CD8-positive, alpha-beta memory T cell (primary cell): ENCODE results near the gene ARHGAP4. TPM values are rescaled to one million over a fixed set of nuclear protein-coding genes. Genes with fewer than 3 reads are reported as not detected.

Experiments used
- CTCF ChIA-PET: fragments of 350-600 bp; sonication (Branson Sonifier 250); formaldehyde crosslinking; loops from one replicate; lab custom pipeline; 2021; ENCODE audit warnings: antibody characterized with exemption; lab: Charles Lee
- POLR2A ChIA-PET: fragments of 350-600 bp; sonication (Branson Sonifier 250); formaldehyde crosslinking; loops from one replicate; lab custom pipeline; 2021; ENCODE audit warnings: antibody characterized with exemption; lab: Charles Lee
- DNase-seq, 5 donors: peaks; one replicate each; pipeline versions ENCODE4 v3.0.0 to v3.0.0-alpha.2; 2020 to 2022; ENCODE audit warnings: mixed read lengths in 1 of 5
- H3K27ac ChIP-seq: one replicate; pipeline ENCODE4 v1.7.0; 2013; ENCODE audit warnings: low read depth, mild to moderate bottlenecking, low read length, moderate library complexity
- H3K27me3 ChIP-seq: 2 replicates; pipeline ENCODE4 v1.7.0; 2013; ENCODE audit warnings: low read length, mild to moderate bottlenecking; ENCODE audit not compliant: insufficient read depth, poor library complexity, severe bottlenecking
- H3K36me3 ChIP-seq: 2 replicates; pipeline ENCODE4 v1.7.0; 2013; ENCODE audit warnings: mild to moderate bottlenecking, low read length, moderate library complexity; ENCODE audit not compliant: insufficient read depth
- H3K4me1 ChIP-seq: 2 replicates; pipeline ENCODE4 v1.7.0; 2013; ENCODE audit warnings: mild to moderate bottlenecking, low read length, moderate library complexity; ENCODE audit not compliant: insufficient read depth
- H3K4me3 ChIP-seq: 2 replicates; pipeline ENCODE4 v1.7.0; 2013; ENCODE audit warnings: mild to moderate bottlenecking, low read length
- H3K9me3 ChIP-seq: 2 replicates; pipeline ENCODE4 v1.7.0; 2013; ENCODE audit warnings: mild to moderate bottlenecking, low read length
- H3K27ac Mint-ChIP-seq, 8 donors: one replicate each; pipeline ENCODE4 v1.8.0; 2020 to 2021; ENCODE audit warnings: mixed read lengths in 8 of 8, mild to moderate bottlenecking in 6 of 8, inconsistent platforms in 3 of 8, moderate library complexity in 3 of 8
- H3K27me3 Mint-ChIP-seq, 2 donors: one replicate each; pipeline ENCODE4 v1.8.0; 2020 to 2021; ENCODE audit warnings: mixed read lengths in 2 of 2, mild to moderate bottlenecking in 1 of 2, moderate library complexity in 1 of 2
- H3K36me3 Mint-ChIP-seq, 3 donors: one replicate each; pipeline ENCODE4 v1.8.0; 2020 to 2021; ENCODE audit warnings: mixed read lengths in 3 of 3, inconsistent platforms in 1 of 3, mild to moderate bottlenecking in 1 of 3
- H3K4me1 Mint-ChIP-seq, 3 donors: one replicate each; pipeline ENCODE4 v1.8.0; 2020 to 2021; ENCODE audit warnings: mixed read lengths in 3 of 3, inconsistent platforms in 1 of 3, mild to moderate bottlenecking in 1 of 3
- H3K4me3 Mint-ChIP-seq, 7 donors: one replicate each; pipeline ENCODE4 v1.8.0; 2020 to 2021; ENCODE audit warnings: mixed read lengths in 7 of 7, mild to moderate bottlenecking in 6 of 7, moderate library complexity in 4 of 7, inconsistent platforms in 2 of 7
- H3K9me3 Mint-ChIP-seq, 5 donors: one replicate each; pipeline ENCODE4 v1.8.0; 2020 to 2022; ENCODE audit warnings: mixed read lengths in 5 of 5, mild to moderate bottlenecking in 3 of 5, moderate library complexity in 2 of 5, inconsistent platforms in 1 of 5
- polyA plus RNA-seq: library from polyadenylated mRNA; unstranded; fragments of 300-500 nt; fragmentation: Illumina TruSeq; gene quantifications from one replicate; pipeline ENCODE4 v1.2.3, GENCODE V29; 2021
- total RNA-seq, 2 experiments: library from RNA; stranded (reverse); gene quantifications; one replicate each; pipeline ENCODE4 v1.2.3, GENCODE V29; 2021

The ARHGAP4 gene
- total and polyA plus RNA-seq, 3 experiments from 2014 or later, result 116 to 133 (median 124) TPM

- ChIA-PET POLR2A (no interaction called here), CTCF (no interaction called here)
- no peaks in the 10 kb centered on the region for H3K27me3 ChIP-seq
- Mint-ChIP-seq H3K4me1 (peaks cover 35 to 51% (median 44%) of the 10 kb centered on the region in 3 donors), H3K36me3 (peaks cover 0 to 5% (median 0%) of the 10 kb centered on the region in 3 donors), H3K27me3 (peaks cover 0 to 3% of the 10 kb centered on the region in 2 donors), H3K27ac (no peak overlapping the region), H3K9me3 (peaks cover 0 to 1% (median 0%) of the 10 kb centered on the region in 5 donors), H3K4me3 (peak overlapping the region in 1 of 7 donors; percentile 44)
- H3K4me3 ChIP-seq, result no peak overlapping the region
- peaks cover 35% of the 10 kb centered on the region for H3K4me1 ChIP-seq
- no peaks in the 10 kb centered on the region for H3K36me3 ChIP-seq
- no peak for DNase-seq
- H3K27ac ChIP-seq, result no peak overlapping the region
- no peaks in the 10 kb centered on the region for H3K9me3 ChIP-seq
Measured at GRCh38 chrX:153902385-153902784, 23.7 kb downstream of the ARHGAP4 start.

- Mint-ChIP-seq H3K9me3 (peaks cover 0 to 1% (median 0%) of the 10 kb centered on the region in 5 donors), H3K4me1 (peaks cover 35 to 51% (median 44%) of the 10 kb centered on the region in 3 donors), H3K27ac (peak overlapping the region in 5 of 8 donors; percentile 8 to 96 (median 64)), H3K27me3 (peaks cover 0 to 4% of the 10 kb centered on the region in 2 donors), H3K4me3 (peak overlapping the region in 2 of 7 donors; percentile 37 to 73), H3K36me3 (peaks cover 0 to 2% (median 0%) of the 10 kb centered on the region in 3 donors)
- ChIA-PET POLR2A (no interaction called here), CTCF (interaction anchor here (1.7 kb wide), 1 partner anchor 45 kb away, joined by 8 read pairs; no protein-coding TSS in a partner anchor)
- Histone ChIP-seq H3K36me3 (no peaks in the 10 kb centered on the region), H3K4me3 (no peak overlapping the region), H3K9me3 (no peaks in the 10 kb centered on the region), H3K27me3 (no peaks in the 10 kb centered on the region), H3K27ac (no peak overlapping the region), H3K4me1 (peaks cover 35% of the 10 kb centered on the region)
- no peak for DNase-seq
Measured at GRCh38 chrX:153901753-153902140, 24.3 kb downstream of the ARHGAP4 start.

GRCh38 chrX:153900831-153901752 is 25.0 kb downstream of the ARHGAP4 start:
- Mint-ChIP-seq H3K36me3 (no peaks in the 10 kb centered on the region), H3K27ac (peak overlapping the region in 6 of 8 donors; percentile 8 to 96 (median 62)), H3K4me1 (peaks cover 31 to 46% (median 38%) of the 10 kb centered on the region in 3 donors), H3K4me3 (peak overlapping the region in 6 of 7 donors; percentile 37 to 67 (median 52)), H3K9me3 (peaks cover 0 to 1% (median 0%) of the 10 kb centered on the region in 5 donors), H3K27me3 (peaks cover 0 to 9% of the 10 kb centered on the region in 2 donors)
- Histone ChIP-seq H3K4me1 (peaks cover 40% of the 10 kb centered on the region), H3K9me3 (no peaks in the 10 kb centered on the region), H3K27ac (no peak overlapping the region), H3K36me3 (no peaks in the 10 kb centered on the region), H3K27me3 (no peaks in the 10 kb centered on the region), H3K4me3 (no peak overlapping the region)
- ChIA-PET POLR2A (no interaction called here), CTCF (interaction anchor here (1.7 kb wide), 1 partner anchor 46 kb away, joined by 8 read pairs; no protein-coding TSS in a partner anchor)
- peak; percentile 24 to 76 (median 59) for DNase-seq

- no peak overlapping the region for H3K27ac Mint-ChIP-seq
- peaks cover 22% of the 10 kb centered on the region for H3K4me1 ChIP-seq
- H3K27me3 Mint-ChIP-seq, result peaks cover 0 to 19% of the 10 kb centered on the region in 2 donors
- no peaks in the 10 kb centered on the region for H3K36me3 ChIP-seq
- peaks cover 12 to 18% (median 18%) of the 10 kb centered on the region in 3 donors for H3K4me1 Mint-ChIP-seq
- DNase-seq, result no peak
- H3K9me3 ChIP-seq, result no peaks in the 10 kb centered on the region
- H3K9me3 Mint-ChIP-seq, result no peaks in the 10 kb centered on the region
- CTCF ChIA-PET, result no interaction called here
- no peaks in the 10 kb centered on the region for H3K27me3 ChIP-seq
- no peak overlapping the region for H3K27ac ChIP-seq
- no peak overlapping the region for H3K4me3 Mint-ChIP-seq
- POLR2A ChIA-PET, result interaction anchor here (0.6 kb wide), 1 partner anchor 1299 kb away, joined by 4 read pairs; no protein-coding TSS in a partner anchor
- no peak overlapping the region for H3K4me3 ChIP-seq
- peaks cover 0 to 1% (median 0%) of the 10 kb centered on the region in 3 donors for H3K36me3 Mint-ChIP-seq
Measured at GRCh38 chrX:153897899-153898298, 28.2 kb downstream of the ARHGAP4 start.

- no peak for DNase-seq
- no peak overlapping the region for H3K4me3 ChIP-seq
- Mint-ChIP-seq H3K4me1 (peaks cover 0 to 5% (median 3%) of the 10 kb centered on the region in 3 donors), H3K9me3 (peaks cover 0 to 2% (median 0%) of the 10 kb centered on the region in 5 donors), H3K36me3 (no peaks in the 10 kb centered on the region), H3K27ac (no peak overlapping the region), H3K27me3 (peaks cover 14 to 36% of the 10 kb centered on the region in 2 donors), H3K4me3 (no peak overlapping the region)
- CTCF ChIA-PET, result no interaction called here
- POLR2A ChIA-PET, result no interaction called here
- H3K9me3 ChIP-seq, result no peaks in the 10 kb centered on the region
- peaks cover 6% of the 10 kb centered on the region for H3K4me1 ChIP-seq
- H3K27ac ChIP-seq, result no peak overlapping the region
- H3K36me3 ChIP-seq, result no peaks in the 10 kb centered on the region
- peaks cover 10% of the 10 kb centered on the region for H3K27me3 ChIP-seq
Measured at GRCh38 chrX:153889123-153889522, 36.9 kb downstream of the ARHGAP4 start.

- Histone ChIP-seq H3K36me3 (no peaks in the 10 kb centered on the region), H3K4me3 (no peak overlapping the region), H3K27ac (no peak overlapping the region), H3K27me3 (peaks cover 15% of the 10 kb centered on the region), H3K4me1 (peaks cover 6% of the 10 kb centered on the region), H3K9me3 (no peaks in the 10 kb centered on the region)
- no peak for DNase-seq
- no peaks in the 10 kb centered on the region for H3K36me3 Mint-ChIP-seq
- CTCF ChIA-PET, result no interaction called here
- no peak overlapping the region for H3K4me3 Mint-ChIP-seq
- peaks cover 14 to 33% of the 10 kb centered on the region in 2 donors for H3K27me3 Mint-ChIP-seq
- POLR2A ChIA-PET, result no interaction called here
- H3K9me3 Mint-ChIP-seq, result peaks cover 0 to 2% (median 0%) of the 10 kb centered on the region in 5 donors
- no peak overlapping the region for H3K27ac Mint-ChIP-seq
- peaks cover 0 to 5% (median 3%) of the 10 kb centered on the region in 3 donors for H3K4me1 Mint-ChIP-seq
Measured at GRCh38 chrX:153888344-153888743, 37.7 kb downstream of the ARHGAP4 start.

GRCh38 chrX:153887385-153887784 is 38.7 kb downstream of the ARHGAP4 start:
- Mint-ChIP-seq H3K27me3 (peaks cover 15 to 35% of the 10 kb centered on the region in 2 donors), H3K27ac (no peak overlapping the region), H3K36me3 (peaks cover 0 to under 1% (median 0%) of the 10 kb centered on the region in 3 donors), H3K4me1 (peaks cover 0 to 5% (median 3%) of the 10 kb centered on the region in 3 donors), H3K9me3 (peaks cover 0 to 2% (median 0%) of the 10 kb centered on the region in 5 donors), H3K4me3 (peak overlapping the region in 1 of 7 donors; percentile 48)
- ChIA-PET POLR2A (no interaction called here), CTCF (no interaction called here)
- Histone ChIP-seq H3K27ac (no peak overlapping the region), H3K4me3 (no peak overlapping the region), H3K36me3 (no peaks in the 10 kb centered on the region), H3K27me3 (peaks cover 15% of the 10 kb centered on the region), H3K4me1 (peaks cover 6% of the 10 kb centered on the region), H3K9me3 (no peaks in the 10 kb centered on the region)
- no peak for DNase-seq

GRCh38 chrX:153886915-153887314 is 39.1 kb downstream of the ARHGAP4 start:
- Mint-ChIP-seq H3K36me3 (peaks cover 0 to 3% (median 0%) of the 10 kb centered on the region in 3 donors), H3K27ac (no peak overlapping the region), H3K4me3 (peak overlapping the region in 2 of 7 donors; percentile 48 to 57), H3K9me3 (peaks cover 0 to 2% (median 0%) of the 10 kb centered on the region in 5 donors), H3K27me3 (peaks cover 18 to 33% of the 10 kb centered on the region in 2 donors), H3K4me1 (peaks cover 0 to 5% (median 4%) of the 10 kb centered on the region in 3 donors)
- Histone ChIP-seq H3K27me3 (peaks cover 15% of the 10 kb centered on the region), H3K36me3 (no peaks in the 10 kb centered on the region), H3K9me3 (no peaks in the 10 kb centered on the region), H3K4me1 (peaks cover 6% of the 10 kb centered on the region), H3K4me3 (no peak overlapping the region), H3K27ac (no peak overlapping the region)
- no peak for DNase-seq
- ChIA-PET POLR2A (no interaction called here), CTCF (no interaction called here)
